Activated CD4-positive, alpha-beta T cell treated with anti-CD3 and anti-CD28 coated beads, Interleukin-2, amount 10 ng/mL, durations not matched to agents 24 days and 14 days (primary cell): ENCODE results near the gene NEO1. TPM values are rescaled to one million over a fixed set of nuclear protein-coding genes. Genes with fewer than 3 reads are reported as not detected.
A peak's percentile ranks its signal among the peaks of the same experiment; 100 is the strongest.

Experiments
- DNase-seq: peaks from one replicate; pipeline ENCODE4 v3.0.0; 2022
- H3K27ac Mint-ChIP-seq: one replicate; pipeline ENCODE4 v1.8.0; 2022; ENCODE audit warnings: mild to moderate bottlenecking, mixed read lengths
- H3K27me3 Mint-ChIP-seq: one replicate; pipeline ENCODE4 v1.8.0; 2022; ENCODE audit warnings: mixed read lengths
- H3K36me3 Mint-ChIP-seq: one replicate; pipeline ENCODE4 v1.8.0; 2022; ENCODE audit warnings: low read depth, mild to moderate bottlenecking, mixed read lengths
- H3K4me1 Mint-ChIP-seq: one replicate; pipeline ENCODE4 v1.8.0; 2021; ENCODE audit warnings: mixed read lengths
- H3K4me3 Mint-ChIP-seq: one replicate; pipeline ENCODE4 v1.8.0; 2022; ENCODE audit warnings: mild to moderate bottlenecking, moderate library complexity, mixed read lengths
- H3K9me3 Mint-ChIP-seq: one replicate; pipeline ENCODE4 v1.8.0; 2021; ENCODE audit warnings: mixed read lengths
- intact Hi-C: fragments of 100-400 bp; cut with micrococcal nuclease; formaldehyde crosslinking; loops from one replicate; pipeline ENCODE4 v1.15.1; 2023
- total RNA-seq: library from RNA; stranded (reverse); gene quantifications from 2 replicates; pipeline ENCODE4 v1.2.3, GENCODE V29; 2022

NEO1 gene, protein sequence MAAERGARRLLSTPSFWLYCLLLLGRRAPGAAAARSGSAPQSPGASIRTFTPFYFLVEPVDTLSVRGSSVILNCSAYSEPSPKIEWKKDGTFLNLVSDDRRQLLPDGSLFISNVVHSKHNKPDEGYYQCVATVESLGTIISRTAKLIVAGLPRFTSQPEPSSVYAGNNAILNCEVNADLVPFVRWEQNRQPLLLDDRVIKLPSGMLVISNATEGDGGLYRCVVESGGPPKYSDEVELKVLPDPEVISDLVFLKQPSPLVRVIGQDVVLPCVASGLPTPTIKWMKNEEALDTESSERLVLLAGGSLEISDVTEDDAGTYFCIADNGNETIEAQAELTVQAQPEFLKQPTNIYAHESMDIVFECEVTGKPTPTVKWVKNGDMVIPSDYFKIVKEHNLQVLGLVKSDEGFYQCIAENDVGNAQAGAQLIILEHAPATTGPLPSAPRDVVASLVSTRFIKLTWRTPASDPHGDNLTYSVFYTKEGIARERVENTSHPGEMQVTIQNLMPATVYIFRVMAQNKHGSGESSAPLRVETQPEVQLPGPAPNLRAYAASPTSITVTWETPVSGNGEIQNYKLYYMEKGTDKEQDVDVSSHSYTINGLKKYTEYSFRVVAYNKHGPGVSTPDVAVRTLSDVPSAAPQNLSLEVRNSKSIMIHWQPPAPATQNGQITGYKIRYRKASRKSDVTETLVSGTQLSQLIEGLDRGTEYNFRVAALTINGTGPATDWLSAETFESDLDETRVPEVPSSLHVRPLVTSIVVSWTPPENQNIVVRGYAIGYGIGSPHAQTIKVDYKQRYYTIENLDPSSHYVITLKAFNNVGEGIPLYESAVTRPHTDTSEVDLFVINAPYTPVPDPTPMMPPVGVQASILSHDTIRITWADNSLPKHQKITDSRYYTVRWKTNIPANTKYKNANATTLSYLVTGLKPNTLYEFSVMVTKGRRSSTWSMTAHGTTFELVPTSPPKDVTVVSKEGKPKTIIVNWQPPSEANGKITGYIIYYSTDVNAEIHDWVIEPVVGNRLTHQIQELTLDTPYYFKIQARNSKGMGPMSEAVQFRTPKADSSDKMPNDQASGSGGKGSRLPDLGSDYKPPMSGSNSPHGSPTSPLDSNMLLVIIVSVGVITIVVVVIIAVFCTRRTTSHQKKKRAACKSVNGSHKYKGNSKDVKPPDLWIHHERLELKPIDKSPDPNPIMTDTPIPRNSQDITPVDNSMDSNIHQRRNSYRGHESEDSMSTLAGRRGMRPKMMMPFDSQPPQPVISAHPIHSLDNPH (N-terminal part only)
- total RNA-seq, result 5.8 TPM in 2 replicates

DNA sequence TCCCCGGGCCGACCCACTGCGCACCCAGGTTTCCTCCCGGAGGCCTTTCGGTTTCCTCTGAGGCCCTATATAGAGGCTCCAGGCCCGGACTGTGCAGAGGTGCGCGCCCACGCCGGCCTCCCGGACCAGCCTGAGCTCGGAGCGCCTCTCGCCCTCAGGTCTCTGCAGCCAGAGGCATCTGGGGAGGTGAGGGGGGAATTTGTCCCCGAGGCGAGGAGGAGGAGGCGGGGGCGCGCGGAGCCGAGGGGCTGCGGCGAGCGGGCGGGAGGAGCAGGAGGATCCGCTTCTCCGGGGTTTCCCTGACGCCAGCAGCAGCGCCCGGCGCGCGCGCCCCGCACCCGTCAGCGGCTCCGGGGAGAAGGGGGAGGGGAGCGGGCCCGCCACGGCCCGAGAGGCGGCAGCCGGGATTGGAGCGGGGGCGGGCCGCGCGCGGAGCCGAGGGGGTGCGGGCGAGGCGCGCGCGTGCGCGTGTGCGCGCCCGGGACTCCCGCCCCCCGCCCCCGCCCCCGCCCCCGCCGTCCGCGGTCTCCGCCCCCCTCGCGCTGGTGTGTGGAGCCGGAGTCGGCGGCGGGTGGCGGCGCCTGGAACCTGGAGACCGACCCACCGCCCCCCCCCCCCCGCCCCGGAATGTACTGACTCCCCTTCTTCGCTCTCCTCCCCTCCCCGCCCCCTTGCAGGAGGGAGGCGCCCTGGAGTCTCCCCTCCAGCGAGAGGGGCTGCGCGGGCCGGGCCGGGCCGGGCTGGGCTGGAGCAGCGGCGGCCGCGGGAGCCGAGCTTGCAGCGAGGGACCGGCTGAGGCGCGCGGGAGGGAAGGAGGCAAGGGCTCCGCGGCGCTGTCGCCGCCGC, at the start of gene NEO1:
Gene NEO1 (plus strand): TSS at position 657 of the 846 bp plus-strand sequence. CDS start 213 bp downstream, outside the sequence.
- intact Hi-C loops, result no loop called here
- peak within 1 kb of the TSS; percentile 80 for H3K4me3 Mint-ChIP-seq
- peaks cover 36% of the 10 kb centered on the region for H3K27me3 Mint-ChIP-seq
- no peaks in the 10 kb centered on the region for H3K9me3 Mint-ChIP-seq
- peak within 1 kb of the TSS; percentile 70 for H3K27ac Mint-ChIP-seq
- peaks cover 7% of the 10 kb centered on the region for H3K4me1 Mint-ChIP-seq
- no peaks in the 10 kb centered on the region for H3K36me3 Mint-ChIP-seq
- peak; percentile 94 for DNase-seq

GRCh38 chr15:73004462-73004861, 47.8 kb upstream of the NEO1 start:
- no peaks in the 10 kb centered on the region for H3K4me1 Mint-ChIP-seq
- H3K4me3 Mint-ChIP-seq, result no peak overlapping the region
- intact Hi-C loops, result no loop called here
- no peak for DNase-seq
- H3K36me3 Mint-ChIP-seq, result no peaks in the 10 kb centered on the region
- no peak overlapping the region for H3K27ac Mint-ChIP-seq
- H3K27me3 Mint-ChIP-seq, result peaks cover 18% of the 10 kb centered on the region
- no peaks in the 10 kb centered on the region for H3K9me3 Mint-ChIP-seq

DNA sequence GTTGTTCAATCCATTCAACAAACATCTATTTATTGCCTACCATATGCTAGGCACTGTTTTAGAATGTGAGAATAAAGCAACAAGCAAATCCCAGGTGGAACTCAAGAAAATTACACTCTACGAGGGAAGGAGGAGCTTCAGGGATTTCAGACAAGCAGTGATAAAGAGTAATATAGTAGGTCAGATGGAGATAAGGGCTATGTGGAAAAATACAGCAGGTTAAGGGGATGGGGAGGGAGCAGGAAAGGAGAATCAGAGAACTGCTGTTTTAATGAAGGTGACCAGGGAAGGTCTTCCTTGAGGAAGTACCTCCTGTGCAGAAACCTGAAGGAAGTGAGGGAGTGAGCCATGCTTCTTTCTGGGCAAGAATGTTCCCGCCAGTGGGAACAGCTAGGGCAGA, 47.2 kb upstream of the NEO1 start:
- Mint-ChIP-seq H3K4me1 (no peaks in the 10 kb centered on the region), H3K27ac (no peak overlapping the region), H3K9me3 (no peaks in the 10 kb centered on the region), H3K27me3 (peaks cover 19% of the 10 kb centered on the region), H3K36me3 (no peaks in the 10 kb centered on the region), H3K4me3 (no peak overlapping the region)
- intact Hi-C loops, result no loop called here
- no peak for DNase-seq

DNA sequence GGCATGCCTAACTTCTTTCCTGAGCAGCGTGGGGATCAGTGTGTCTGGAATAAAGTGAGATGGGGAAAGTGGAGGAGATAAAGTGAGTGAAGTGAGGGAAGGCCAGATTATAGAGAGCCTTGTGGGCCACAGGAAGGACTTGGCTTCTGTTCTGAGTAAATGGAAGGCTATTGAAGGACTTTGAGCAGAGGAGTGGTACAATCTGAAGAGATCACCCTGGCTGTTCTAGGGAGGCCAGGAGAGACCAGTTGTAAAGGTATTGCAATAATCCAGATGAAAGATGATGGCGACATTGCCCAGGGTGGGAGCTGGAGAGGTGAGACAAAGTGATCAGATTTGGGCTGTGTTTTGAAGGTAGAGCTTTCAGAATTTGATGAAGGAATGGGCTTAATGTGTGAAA, 46.8 kb upstream of the NEO1 start:
- peaks cover 22% of the 10 kb centered on the region for H3K27me3 Mint-ChIP-seq
- no peaks in the 10 kb centered on the region for H3K36me3 Mint-ChIP-seq
- no peaks in the 10 kb centered on the region for H3K4me1 Mint-ChIP-seq
- no peaks in the 10 kb centered on the region for H3K9me3 Mint-ChIP-seq
- intact Hi-C loops, result no loop called here
- no peak for DNase-seq
- no peak overlapping the region for H3K27ac Mint-ChIP-seq
- no peak overlapping the region for H3K4me3 Mint-ChIP-seq

DNA sequence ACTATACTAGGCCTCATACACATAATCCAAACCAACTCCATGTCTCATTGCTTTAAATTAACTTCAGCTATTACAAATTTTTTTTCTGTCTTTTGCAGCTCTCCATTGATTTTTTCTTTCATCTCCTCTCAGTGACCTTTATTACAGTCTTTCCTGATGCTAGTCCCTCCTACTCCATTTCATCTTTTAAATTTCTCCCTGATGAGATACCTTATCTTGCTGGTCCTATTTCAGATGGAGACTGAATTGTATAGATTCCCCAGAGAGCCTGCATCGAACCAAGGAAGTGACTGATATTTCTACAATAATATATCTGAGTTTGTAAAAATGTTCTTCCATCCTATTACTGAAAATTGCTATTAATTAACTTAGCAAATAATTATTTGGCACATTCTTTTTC, 45.7 kb upstream of the NEO1 start:
- intact Hi-C loops, result no loop called here
- H3K27me3 Mint-ChIP-seq, result peaks cover 26% of the 10 kb centered on the region

DNA sequence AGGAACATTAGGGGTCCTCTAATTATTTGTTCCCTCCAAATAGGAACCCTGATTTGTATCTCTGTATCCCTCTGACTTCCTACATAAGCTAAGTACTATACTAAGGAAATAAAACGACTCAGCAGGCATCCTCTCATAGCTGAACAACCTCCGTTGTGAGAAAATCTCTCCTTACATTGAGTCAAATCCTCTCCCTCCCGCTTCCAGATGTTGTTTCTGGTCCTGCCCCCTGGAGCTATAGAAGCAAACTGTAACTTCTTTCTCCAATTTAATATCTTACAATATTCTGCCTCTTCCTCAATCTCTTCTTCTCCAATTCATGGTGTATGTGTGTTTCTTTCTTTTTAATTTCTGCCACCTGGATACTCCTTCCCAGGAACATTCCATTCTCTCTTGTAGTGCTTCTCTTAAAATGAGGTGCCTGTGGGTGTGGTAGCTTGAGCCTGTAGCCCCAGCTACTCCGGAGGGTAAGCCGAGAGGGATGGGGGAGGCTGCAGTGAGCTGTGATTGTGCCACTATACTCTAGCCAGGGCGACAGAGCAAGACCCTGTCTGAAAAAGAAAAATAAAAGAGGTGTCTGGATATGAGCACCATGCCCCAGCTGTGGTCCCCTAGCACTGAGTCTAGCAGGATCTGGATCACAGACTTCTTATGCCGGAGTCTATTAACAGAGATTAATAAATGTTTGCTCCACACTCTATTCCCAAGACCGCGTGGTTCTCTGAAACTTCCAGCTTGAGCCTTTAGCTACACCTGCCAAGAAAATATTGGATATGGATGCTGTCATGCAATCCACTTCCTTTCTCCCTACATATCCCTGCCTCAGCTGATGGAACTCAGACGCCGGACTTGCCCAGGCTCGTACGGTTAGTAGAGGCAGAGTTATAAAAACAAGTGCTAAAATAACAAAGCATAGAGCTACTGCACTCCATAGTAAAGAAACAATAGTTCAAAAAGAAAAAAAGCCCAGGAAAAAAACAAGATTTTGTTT, 42.9 kb upstream of the NEO1 start:
- no peak for DNase-seq
- peaks cover 32% of the 10 kb centered on the region for H3K27me3 Mint-ChIP-seq
- no peak overlapping the region for H3K27ac Mint-ChIP-seq
- no peaks in the 10 kb centered on the region for H3K4me1 Mint-ChIP-seq
- no peaks in the 10 kb centered on the region for H3K9me3 Mint-ChIP-seq
- H3K4me3 Mint-ChIP-seq, result no peak overlapping the region
- intact Hi-C loops, result no loop called here
- H3K36me3 Mint-ChIP-seq, result no peaks in the 10 kb centered on the region

More for the DNA sequence above, 45.7 kb upstream of the NEO1 start:
- H3K4me1 Mint-ChIP-seq, result no peaks in the 10 kb centered on the region
- H3K4me3 Mint-ChIP-seq, result no peak overlapping the region
- H3K9me3 Mint-ChIP-seq, result no peaks in the 10 kb centered on the region
- DNase-seq, result no peak
- no peaks in the 10 kb centered on the region for H3K36me3 Mint-ChIP-seq
- H3K27ac Mint-ChIP-seq, result no peak overlapping the region

DNA sequence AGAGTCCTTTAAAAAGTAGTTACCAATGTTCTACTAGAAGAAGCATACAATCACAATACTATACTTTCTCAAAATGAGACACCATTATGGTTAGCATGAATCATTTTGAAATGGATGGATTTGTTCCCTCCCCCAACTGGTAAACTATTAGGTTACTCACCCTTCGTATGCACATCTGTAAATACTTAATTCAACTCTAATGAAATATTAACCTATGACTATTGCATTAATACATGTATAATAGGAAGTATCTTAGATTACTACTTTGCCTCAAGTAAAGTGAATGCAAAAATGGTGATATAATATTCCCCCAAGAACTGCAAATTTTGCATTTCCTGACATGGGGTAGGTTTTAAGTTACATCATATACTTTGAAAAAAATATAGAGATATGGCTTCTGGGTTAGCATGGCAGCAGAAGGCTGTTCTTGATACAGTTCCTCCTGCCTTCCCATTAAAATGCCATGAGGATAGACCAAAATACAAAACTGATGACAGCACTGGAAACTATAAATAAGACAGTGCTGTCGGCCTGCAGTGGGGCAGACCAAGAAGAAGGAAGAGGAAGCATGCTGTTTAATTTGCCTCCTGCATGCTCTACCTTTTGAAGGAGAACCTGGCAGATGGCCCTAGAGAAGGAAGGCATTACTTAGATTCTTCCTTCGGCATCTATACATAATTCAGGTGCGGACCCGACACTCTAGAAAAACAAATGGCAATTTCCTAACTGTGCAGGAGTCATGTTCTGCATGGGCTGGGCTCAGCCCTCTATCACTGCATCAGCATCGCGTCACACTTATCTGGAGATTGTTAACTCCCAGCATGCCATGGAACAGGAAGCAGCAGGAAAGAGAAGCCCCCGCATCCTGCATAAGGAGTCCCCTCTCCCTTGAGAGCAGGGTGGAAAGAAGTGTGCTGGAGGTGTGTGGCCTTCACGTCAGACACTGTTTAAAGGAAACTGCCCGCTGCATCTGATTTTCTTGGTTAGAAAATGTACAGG, 41.8 kb upstream of the NEO1 start:
- Mint-ChIP-seq H3K4me1 (no peaks in the 10 kb centered on the region), H3K4me3 (no peak overlapping the region), H3K9me3 (no peaks in the 10 kb centered on the region), H3K27ac (no peak overlapping the region), H3K36me3 (no peaks in the 10 kb centered on the region), H3K27me3 (peaks cover 31% of the 10 kb centered on the region)
- intact Hi-C loops, result no loop called here
- no peak for DNase-seq

GRCh38 chr15:73014904-73015303, 37.4 kb upstream of the NEO1 start:
- H3K36me3 Mint-ChIP-seq, result no peaks in the 10 kb centered on the region
- no peak for DNase-seq
- no peak overlapping the region for H3K27ac Mint-ChIP-seq
- H3K27me3 Mint-ChIP-seq, result peaks cover 24% of the 10 kb centered on the region
- no peak overlapping the region for H3K4me3 Mint-ChIP-seq
- no peaks in the 10 kb centered on the region for H3K9me3 Mint-ChIP-seq
- H3K4me1 Mint-ChIP-seq, result no peaks in the 10 kb centered on the region
- intact Hi-C loops, result no loop called here

GRCh38 chr15:73015493-73015892, 36.8 kb upstream of the NEO1 start:
- no peaks in the 10 kb centered on the region for H3K4me1 Mint-ChIP-seq
- no peak overlapping the region for H3K27ac Mint-ChIP-seq
- H3K9me3 Mint-ChIP-seq, result no peaks in the 10 kb centered on the region
- H3K4me3 Mint-ChIP-seq, result no peak overlapping the region
- H3K27me3 Mint-ChIP-seq, result peaks cover 24% of the 10 kb centered on the region
- H3K36me3 Mint-ChIP-seq, result no peaks in the 10 kb centered on the region
- intact Hi-C loops, result no loop called here
- DNase-seq, result no peak

GRCh38 chr15:73017987-73018386, 34.3 kb upstream of the NEO1 start:
- H3K36me3 Mint-ChIP-seq, result no peaks in the 10 kb centered on the region
- H3K9me3 Mint-ChIP-seq, result no peaks in the 10 kb centered on the region
- no peaks in the 10 kb centered on the region for H3K4me1 Mint-ChIP-seq
- H3K4me3 Mint-ChIP-seq, result no peak overlapping the region
- intact Hi-C loops, result no loop called here
- no peak overlapping the region for H3K27ac Mint-ChIP-seq
- DNase-seq, result no peak
- H3K27me3 Mint-ChIP-seq, result peaks cover 30% of the 10 kb centered on the region

DNA sequence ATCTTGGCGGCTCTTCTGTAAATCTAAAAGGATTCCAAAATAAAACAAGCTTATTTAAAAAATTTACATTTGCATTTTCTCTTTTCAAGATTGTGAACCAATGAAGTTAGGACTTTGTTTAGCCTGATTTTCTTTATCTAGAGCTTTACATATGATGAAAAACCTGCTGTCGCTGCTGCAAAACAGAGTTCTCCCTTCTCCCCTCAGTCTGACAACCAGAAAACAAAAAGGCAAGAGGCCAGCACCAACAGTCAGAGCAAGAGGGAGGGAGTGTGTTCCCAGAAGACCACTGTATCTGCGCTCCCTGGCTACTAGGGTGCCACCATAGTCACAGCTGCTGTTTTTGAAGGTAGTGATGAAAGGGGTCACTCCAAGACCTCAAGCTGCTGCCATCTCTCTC, 33.1 kb upstream of the NEO1 start:
- intact Hi-C loops, result no loop called here
- Mint-ChIP-seq H3K27me3 (peaks cover 28% of the 10 kb centered on the region), H3K4me3 (no peak overlapping the region), H3K36me3 (no peaks in the 10 kb centered on the region), H3K4me1 (no peaks in the 10 kb centered on the region), H3K9me3 (no peaks in the 10 kb centered on the region), H3K27ac (no peak overlapping the region)
- no peak for DNase-seq
